NCI-H2029 treated with DMSO at 0.1 percent for 48 hours (cell line): ENCODE data around the gene TMEM14A.
"Not testable (repeated sequence)": the region's sequence is repeated elsewhere in the genome, so short reads cannot be mapped to it uniquely, and the experiment has no call there.

Experiments used
- DNase-seq: peaks from one replicate; lab custom pipeline; 2025; lab: John Stamatoyannopoulos, UW

The TMEM14A gene

GRCh38 chr6:52697903-52698302 lies 27.0 kb downstream of the TMEM14A start:
- no peak for DNase-seq

- no peak for DNase-seq
Measured at GRCh38 chr6:52704060-52704459, 33.1 kb downstream of the TMEM14A start.

- not testable (repeated sequence) for DNase-seq
Measured at GRCh38 chr6:52704781-52705502, 34.0 kb downstream of the TMEM14A start.

- no peak for DNase-seq
Measured at GRCh38 chr6:52706001-52706400, 35.1 kb downstream of the TMEM14A start.

- DNase-seq = no peak
Measured at GRCh38 chr6:52707963-52708680, 37.2 kb downstream of the TMEM14A start.

GRCh38 chr6:52712136-52712535 lies 41.2 kb downstream of the TMEM14A start:
- DNase-seq = no peak

GRCh38 chr6:52714761-52715160 lies 43.8 kb downstream of the TMEM14A start:
- not testable (repeated sequence) for DNase-seq

GRCh38 chr6:52718550-52718949 lies 47.6 kb downstream of the TMEM14A start:
- DNase-seq = no peak

- DNase-seq = no peak
Measured at GRCh38 chr6:52720321-52720720, 49.4 kb downstream of the TMEM14A start.

GRCh38 chr6:52724042-52724405 lies 53.1 kb downstream of the TMEM14A start:
- no peak for DNase-seq

- DNase-seq = peak; percentile 28
Measured at GRCh38 chr6:52724406-52725121, 53.7 kb downstream of the TMEM14A start.

GRCh38 chr6:52725143-52725534 lies 54.2 kb downstream of the TMEM14A start:
- DNase-seq = no peak

- DNase-seq = peak; percentile 8
Measured at GRCh38 chr6:52725535-52726192, 54.8 kb downstream of the TMEM14A start.

- no peak for DNase-seq
Measured at GRCh38 chr6:52726193-52726542, 55.3 kb downstream of the TMEM14A start.

- no peak for DNase-seq
Measured at GRCh38 chr6:52726741-52727535, 56.0 kb downstream of the TMEM14A start.

GRCh38 chr6:52727908-52728307 lies 57.0 kb downstream of the TMEM14A start:
- no peak for DNase-seq

GRCh38 chr6:52728394-52728793 lies 57.5 kb downstream of the TMEM14A start:
- no peak for DNase-seq

- no peak for DNase-seq
Measured at GRCh38 chr6:52729576-52729975, 58.7 kb downstream of the TMEM14A start.

GRCh38 chr6:52731719-52732118 lies 60.8 kb downstream of the TMEM14A start:
- peak; percentile 9 for DNase-seq

- DNase-seq = no peak
Measured at GRCh38 chr6:52733172-52733571, 62.3 kb downstream of the TMEM14A start.

GRCh38 chr6:52734072-52734471 lies 63.2 kb downstream of the TMEM14A start:
- DNase-seq = no peak

- DNase-seq = no peak
Measured at GRCh38 chr6:52735071-52735470, 64.2 kb downstream of the TMEM14A start.
